DMS153 (cell line): ENCODE results near the gene IKBKE.

Experiments
- DNase-seq: peaks from one replicate; lab custom pipeline; 2025; lab: John Stamatoyannopoulos, UW

The IKBKE gene

DNA sequence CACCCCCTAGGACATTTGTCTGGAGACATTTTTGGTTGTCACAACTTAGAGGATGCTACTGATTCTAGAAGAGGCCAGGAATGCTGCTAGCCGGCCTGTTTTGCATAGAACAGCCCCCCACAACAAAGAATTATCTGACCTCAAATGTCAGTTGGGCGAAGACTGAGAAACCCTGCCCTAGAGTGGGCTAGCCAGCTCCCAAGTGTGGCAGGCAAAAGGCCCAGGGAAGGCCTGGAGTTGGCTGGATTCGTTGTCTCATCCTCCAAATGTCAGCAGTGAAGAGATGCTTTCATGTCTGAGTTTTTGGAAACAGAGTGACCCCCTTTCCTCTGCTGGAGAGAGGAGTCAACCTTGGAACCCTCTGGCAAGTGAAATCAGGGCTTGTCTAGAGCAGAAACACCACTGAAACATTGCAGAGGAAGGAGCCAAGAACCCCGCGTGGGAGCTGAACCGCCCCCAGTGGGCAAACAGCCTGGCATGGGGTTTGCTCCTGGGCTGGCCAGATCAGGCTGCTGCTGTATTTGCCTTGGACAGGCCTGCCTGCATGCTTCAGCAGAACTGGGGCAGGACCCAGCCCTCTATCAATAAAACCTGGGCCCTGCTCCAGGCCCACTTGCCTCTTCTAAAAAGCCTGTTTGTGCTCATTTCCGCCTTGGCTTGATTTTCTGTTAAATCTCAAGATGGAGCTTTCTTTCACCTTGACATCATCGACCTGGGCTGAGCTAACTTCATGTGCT, 69.9 kb downstream of the IKBKE start:
- no peak for DNase-seq

DNA sequence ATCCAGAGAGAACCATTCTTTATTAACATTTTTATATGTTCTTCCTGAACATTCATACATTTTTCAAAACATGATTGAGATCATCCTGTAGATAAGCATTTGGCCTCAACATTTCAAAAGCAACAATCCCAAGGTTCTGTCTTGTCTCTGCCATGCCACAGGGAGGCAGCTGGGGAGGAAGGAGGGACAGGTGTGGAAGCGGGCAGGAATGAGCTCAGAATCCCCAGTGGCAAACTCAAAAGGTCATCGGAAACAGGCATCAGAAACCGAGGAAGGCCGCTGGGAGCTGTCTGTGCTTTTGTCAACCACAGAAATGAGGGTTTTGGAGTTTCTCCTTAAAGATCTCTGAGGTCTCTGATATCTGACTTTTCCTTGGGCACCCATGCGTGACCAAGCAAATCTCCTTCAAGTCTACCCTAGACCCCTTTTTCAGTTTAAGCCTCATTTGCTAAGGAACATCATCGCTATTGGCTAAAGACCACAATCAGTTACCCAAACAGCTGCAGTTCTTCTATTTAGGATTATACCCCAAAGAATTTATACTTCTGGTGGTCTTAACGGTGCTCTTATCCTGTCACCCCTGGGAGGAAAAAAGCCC, 71.1 kb downstream of the IKBKE start:
- no peak for DNase-seq

DNA sequence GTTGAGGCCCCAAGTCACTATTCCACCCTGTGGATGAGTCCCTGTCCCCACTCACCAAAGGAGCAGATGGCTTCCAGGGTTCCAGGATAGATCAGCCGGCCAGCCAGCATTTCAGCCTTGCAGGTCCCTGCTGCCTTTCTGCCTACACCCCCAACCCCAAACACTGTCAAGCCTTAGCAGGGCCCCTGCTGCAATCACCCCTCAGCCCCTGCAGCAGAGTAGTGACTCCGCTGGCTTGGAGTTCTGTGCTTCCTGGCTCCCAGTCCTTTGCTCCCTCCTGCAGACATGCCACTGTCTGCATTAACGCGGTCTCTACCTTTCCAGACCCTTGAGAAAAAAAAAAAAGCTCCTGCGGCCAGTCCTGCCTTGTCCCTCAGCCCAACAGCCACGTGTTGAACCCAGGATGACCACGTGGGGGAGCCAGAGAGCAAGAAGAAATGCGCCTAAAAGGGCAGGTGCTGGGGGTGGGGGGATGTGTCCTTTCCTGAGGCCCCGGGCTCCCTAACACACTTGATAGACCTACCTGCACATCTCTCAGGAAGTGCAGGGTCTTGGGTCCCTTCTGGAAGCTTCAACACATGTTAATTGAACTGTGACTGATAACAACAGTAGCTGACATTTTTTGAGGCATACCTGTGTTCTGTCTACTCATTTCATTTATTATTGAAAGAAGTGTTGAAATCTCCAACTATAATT, 74.4 kb downstream of the IKBKE start:
- DNase-seq, result peak; percentile 40

DNA sequence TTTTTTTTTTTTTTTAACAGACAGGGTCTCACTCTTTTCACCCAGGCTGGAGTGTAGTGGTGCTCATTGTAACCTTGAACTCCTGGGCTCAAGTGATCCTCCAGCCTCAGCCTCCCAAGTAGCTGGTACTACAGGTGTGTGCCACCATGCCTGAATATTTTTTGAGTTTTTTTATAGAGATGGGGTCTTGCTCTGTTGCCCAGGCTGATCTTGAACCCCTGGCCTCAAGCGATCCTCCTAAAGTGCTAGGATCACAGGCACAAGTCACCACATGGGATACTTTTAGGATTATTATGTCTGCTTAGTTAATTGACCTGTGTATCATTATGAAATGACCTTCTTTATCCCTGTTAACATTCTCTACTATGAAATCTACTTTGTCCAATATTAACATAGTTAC, 75.1 kb downstream of the IKBKE start:
- DNase-seq, result no peak
